HCT116 (cell line): ENCODE results near the gene KTN1. TPM values are rescaled to one million over a fixed set of nuclear protein-coding genes. Genes with fewer than 3 reads are reported as not detected.

Experiments used
- ATAC-seq: fragments of 200-7000 bp; cut with Tn5 transposase; 2 replicates; pipeline ENCODE4 v1.9.1; 2020; ENCODE audit warnings: mild to moderate bottlenecking, moderate library complexity
- BruUV-seq: library from RNA; stranded (reverse); fragments of 400-500 nt; replicated peaks from 2 replicates; lab custom pipeline; 2021; lab: Mats Ljungman, UMichigan
- CTCF ChIA-PET: fragments of 300-600 bp; sonication (Branson Sonifier 250); formaldehyde crosslinking; loops from one replicate; lab custom pipeline; 2021; ENCODE audit warnings: antibody characterized with exemption; lab: Charles Lee
- POLR2A ChIA-PET: fragments of 300-600, 350-600 bp; sonication (Branson Sonifier 250); formaldehyde crosslinking; loops from one replicate; lab custom pipeline; 2021; ENCODE audit warnings: antibody characterized with exemption; lab: Charles Lee
- RAD21 ChIA-PET, 2 experiments: fragments of 300-600 bp; sonication (Branson Sonifier 250); formaldehyde crosslinking; loops; one replicate each; lab custom pipeline; 2023; ENCODE audit warnings: low total read pairs in 2 of 2; ENCODE audit not compliant: uncharacterized antibody in 2 of 2, unreplicated experiment in 2 of 2, low non-redundant PET in 1 of 2; lab: Charles Lee
- DNase-seq: peaks from one replicate; pipeline ENCODE4 v3.0.0-alpha.2; 2010; ENCODE audit warnings: low read depth, low spot score
- H2AFZ ChIP-seq: fragments of 200-600 bp; shearing (Covaris generic), sonication (generic); 2 replicates; pipeline ENCODE4 v1.6.1; 2017; ENCODE audit warnings: low read depth, mixed run types, mixed read lengths, antibody characterized with exemption, low read length; ENCODE audit not compliant: poor library complexity, severe bottlenecking
- H3K27ac ChIP-seq: 2 replicates; pipeline ENCODE4 v1.5.1; 2012; ENCODE audit warnings: low read depth, low read length
- H3K27me3 ChIP-seq: fragments of 200-600 bp; sonication (generic); 2 replicates; pipeline ENCODE4 v1.6.1; 2016; ENCODE audit warnings: mixed run types, low read length, mixed read lengths; ENCODE audit not compliant: insufficient read depth
- H3K36me3 ChIP-seq, 2 experiments: fragments of 200-500 bp in 1 of 2; fragments of 200-600 bp in 1 of 2; sonication (Bioruptor generic) in 1 of 2; sonication (generic) in 1 of 2; 2 replicates each; pipeline versions ENCODE4 v1.5.1 to v1.6.1; 2014 to 2016; ENCODE audit warnings: low read length in 2 of 2, inconsistent platforms in 1 of 2, mixed read lengths in 1 of 2, mixed run types in 1 of 2; ENCODE audit not compliant: insufficient read depth in 2 of 2, control insufficient read depth in 1 of 2
- H3K4me1 ChIP-seq, 2 experiments: fragments of 200-600 bp in 1 of 2; sonication (generic) in 1 of 2; 2 replicates each; pipeline versions ENCODE4 v1.5.1 to v1.6.1; 2012 to 2017; ENCODE audit warnings: low read length in 2 of 2, inconsistent platforms in 1 of 2, mild to moderate bottlenecking in 1 of 2, mixed read lengths in 1 of 2, mixed run types in 1 of 2, moderate library complexity in 1 of 2; ENCODE audit not compliant: insufficient read depth in 2 of 2, control insufficient read depth in 1 of 2
- H3K4me2 ChIP-seq: fragments of 200-600 bp; sonication (generic); 2 replicates; pipeline ENCODE4 v1.6.1; 2017; ENCODE audit warnings: mixed run types, low read length, mixed read lengths
- H3K4me3 ChIP-seq, 2 experiments: fragments of 200-600 bp in 1 of 2; sonication (generic) in 1 of 2; replicated peaks in 1 of 2; 2 replicates each; pipeline ENCODE4 v1.5.1; 2011 to 2016; ENCODE audit warnings: low read length in 2 of 2, control low read depth in 1 of 2, low read depth in 1 of 2, mild to moderate bottlenecking in 1 of 2, mixed read lengths in 1 of 2, mixed run types in 1 of 2
- H3K79me2 ChIP-seq: fragments of 200-600 bp; sonication (generic); 2 replicates; pipeline ENCODE4 v1.6.1; 2017; ENCODE audit warnings: mild to moderate bottlenecking, mixed run types, low read length, moderate library complexity, mixed read lengths; ENCODE audit not compliant: insufficient read depth
- H3K9ac ChIP-seq: fragments of 200-600 bp; sonication (generic); 2 replicates; pipeline ENCODE4 v1.6.1; 2016; ENCODE audit warnings: low read length, mixed read lengths
- H3K9me2 ChIP-seq: fragments of 200-600 bp; sonication (generic), shearing (Covaris generic); 2 replicates; pipeline ENCODE4 v1.6.1; 2017; ENCODE audit warnings: mixed run types, mild to moderate bottlenecking, moderate library complexity; ENCODE audit not compliant: insufficient read depth
- H3K9me3 ChIP-seq, 2 experiments: fragments of 200-500 bp in 1 of 2; fragments of 200-600 bp in 1 of 2; sonication (Bioruptor generic) in 1 of 2; sonication (generic) in 1 of 2; 2 replicates each; pipeline ENCODE4 v1.6.1; 2014 to 2017; ENCODE audit warnings: low read length in 2 of 2, mixed read lengths in 2 of 2, inconsistent platforms in 1 of 2, low read depth in 1 of 2, mild to moderate bottlenecking in 1 of 2, mixed run types in 1 of 2, moderate library complexity in 1 of 2; ENCODE audit not compliant: control insufficient read depth in 1 of 2, insufficient read depth in 1 of 2
- H4K20me1 ChIP-seq: fragments of 200-600 bp; sonication (generic), shearing (Covaris generic); 2 replicates; pipeline ENCODE4 v1.6.1; 2017; ENCODE audit warnings: mixed run types, mild to moderate bottlenecking, moderate library complexity; ENCODE audit not compliant: insufficient read depth
- CBX3 ChIP-seq: IDR thresholded peaks from 2 replicates; pipeline ENCODE4 v1.6.1; 2012; ENCODE audit warnings: low read depth
- CEBPB ChIP-seq: IDR thresholded peaks from 2 replicates; pipeline ENCODE4 v1.6.1; 2012; ENCODE audit warnings: low read depth
- EGR1 ChIP-seq: IDR thresholded peaks from 2 replicates; pipeline ENCODE4 v1.6.1; 2012; ENCODE audit warnings: low read depth
- ELF1 ChIP-seq: IDR thresholded peaks from 2 replicates; pipeline ENCODE4 v1.6.1; 2012; ENCODE audit warnings: low read depth, borderline replicate concordance
- EZH2phosphoT487 ChIP-seq: fragments of 200-600 bp; IDR thresholded peaks from 2 replicates; pipeline ENCODE4 v1.6.1; 2018; ENCODE audit warnings: antibody characterized with exemption, borderline replicate concordance
- JUND ChIP-seq: IDR thresholded peaks from 2 replicates; pipeline ENCODE4 v1.6.1; 2012
- POLR2A ChIP-seq: IDR thresholded peaks from 2 replicates; pipeline ENCODE4 v1.7.0; 2011; ENCODE audit warnings: borderline replicate concordance; ENCODE audit not compliant: insufficient read depth, insufficient read length; ENCODE audit errors: extremely low read depth
- POLR2AphosphoS5 ChIP-seq: IDR thresholded peaks from 2 replicates; pipeline ENCODE4 v1.6.1; 2011; ENCODE audit warnings: mild to moderate bottlenecking, low read depth, low read length, moderate library complexity
- SP1 ChIP-seq: IDR thresholded peaks from 2 replicates; pipeline ENCODE4 v1.6.1; 2012; ENCODE audit warnings: low read depth
- SRF ChIP-seq: IDR thresholded peaks from 2 replicates; pipeline ENCODE4 v1.6.1; 2012; ENCODE audit warnings: low read depth
- ZNF274 ChIP-seq: fragments of 200-500 bp; sonication (Bioruptor generic); IDR thresholded peaks from 2 replicates; pipeline ENCODE4 v1.6.1; 2014; ENCODE audit warnings: mild to moderate bottlenecking, low read depth, low read length, inconsistent platforms
- intact Hi-C: fragments of 100-400 bp; cut with micrococcal nuclease; formaldehyde crosslinking; loops from 2 replicates; pipeline ENCODE4 v1.10.0; 2022
- total RNA-seq: library from RNA; stranded (reverse); gene quantifications from one replicate; pipeline ENCODE4 v1.2.1, GENCODE V29; 2021; ENCODE audit not compliant: unreplicated experiment
- TF ChIP-seq, protein P1 (sequence below), 3 experiments: fragments of 200-600 bp in 1 of 3; sonication (generic) in 1 of 3; IDR thresholded peaks in 2 of 3; conservative IDR thresholded peaks in 1 of 3; 2 replicates each; pipeline ENCODE4 v1.5.1; 2012 to 2017; ENCODE audit warnings: low read depth in 2 of 3, low read length in 2 of 3, antibody characterized with exemption in 1 of 3, borderline replicate concordance in 1 of 3, control low read depth in 1 of 3, mild to moderate bottlenecking in 1 of 3, mixed read lengths in 1 of 3, mixed run types in 1 of 3, moderate library complexity in 1 of 3; ENCODE audit not compliant: insufficient read depth in 1 of 3
- TF ChIP-seq, protein P2 (sequence below): IDR thresholded peaks from 2 replicates; pipeline ENCODE4 v1.6.1; 2012
- TF ChIP-seq, protein P3 (sequence below): IDR thresholded peaks from 2 replicates; pipeline ENCODE4 v1.6.1; 2011; ENCODE audit warnings: mild to moderate bottlenecking, low read length, moderate library complexity; ENCODE audit not compliant: insufficient replicate concordance; ENCODE audit errors: extremely low read depth
- TF ChIP-seq, protein P4 (sequence below): IDR thresholded peaks from 2 replicates; pipeline ENCODE4 v1.6.1; 2012; ENCODE audit warnings: low read depth

The KTN1 gene
- total RNA-seq, 1 experiment from 2014 or later = 105 TPM

GRCh38 chr14:55733599-55733998 lies 153.6 kb downstream of the KTN1 start:
- intact Hi-C loops = no loop called here
- no peaks in the 10 kb centered on the region for H4K20me1 ChIP-seq
- TF ChIP-seq, protein P1, sequence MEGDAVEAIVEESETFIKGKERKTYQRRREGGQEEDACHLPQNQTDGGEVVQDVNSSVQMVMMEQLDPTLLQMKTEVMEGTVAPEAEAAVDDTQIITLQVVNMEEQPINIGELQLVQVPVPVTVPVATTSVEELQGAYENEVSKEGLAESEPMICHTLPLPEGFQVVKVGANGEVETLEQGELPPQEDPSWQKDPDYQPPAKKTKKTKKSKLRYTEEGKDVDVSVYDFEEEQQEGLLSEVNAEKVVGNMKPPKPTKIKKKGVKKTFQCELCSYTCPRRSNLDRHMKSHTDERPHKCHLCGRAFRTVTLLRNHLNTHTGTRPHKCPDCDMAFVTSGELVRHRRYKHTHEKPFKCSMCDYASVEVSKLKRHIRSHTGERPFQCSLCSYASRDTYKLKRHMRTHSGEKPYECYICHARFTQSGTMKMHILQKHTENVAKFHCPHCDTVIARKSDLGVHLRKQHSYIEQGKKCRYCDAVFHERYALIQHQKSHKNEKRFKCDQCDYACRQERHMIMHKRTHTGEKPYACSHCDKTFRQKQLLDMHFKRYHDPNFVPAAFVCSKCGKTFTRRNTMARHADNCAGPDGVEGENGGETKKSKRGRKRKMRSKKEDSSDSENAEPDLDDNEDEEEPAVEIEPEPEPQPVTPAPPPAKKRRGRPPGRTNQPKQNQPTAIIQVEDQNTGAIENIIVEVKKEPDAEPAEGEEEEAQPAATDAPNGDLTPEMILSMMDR (IDR thresholded peaks at IDR 0.05 in 2 of 3, conservative IDR thresholded peaks at IDR 0.05 in 1 of 3; ENCODE audit: borderline replicate concordance in 1 of 3, insufficient read depth in 1 of 3, low read depth in 2 of 3, low read length in 2 of 3) = no peak
- TF ChIP-seq ZNF274 = no peak
- no peak for TF ChIP-seq POLR2AphosphoS5
- TF ChIP-seq EGR1 = no peak
- TF ChIP-seq SRF = no peak
- TF ChIP-seq CEBPB = no peak
- TF ChIP-seq, protein P2, sequence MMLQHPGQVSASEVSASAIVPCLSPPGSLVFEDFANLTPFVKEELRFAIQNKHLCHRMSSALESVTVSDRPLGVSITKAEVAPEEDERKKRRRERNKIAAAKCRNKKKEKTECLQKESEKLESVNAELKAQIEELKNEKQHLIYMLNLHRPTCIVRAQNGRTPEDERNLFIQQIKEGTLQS = no peak
- no peak for TF ChIP-seq CBX3
- no peak for TF ChIP-seq SP1
- no peak for TF ChIP-seq ELF1
- TF ChIP-seq, protein P3, sequence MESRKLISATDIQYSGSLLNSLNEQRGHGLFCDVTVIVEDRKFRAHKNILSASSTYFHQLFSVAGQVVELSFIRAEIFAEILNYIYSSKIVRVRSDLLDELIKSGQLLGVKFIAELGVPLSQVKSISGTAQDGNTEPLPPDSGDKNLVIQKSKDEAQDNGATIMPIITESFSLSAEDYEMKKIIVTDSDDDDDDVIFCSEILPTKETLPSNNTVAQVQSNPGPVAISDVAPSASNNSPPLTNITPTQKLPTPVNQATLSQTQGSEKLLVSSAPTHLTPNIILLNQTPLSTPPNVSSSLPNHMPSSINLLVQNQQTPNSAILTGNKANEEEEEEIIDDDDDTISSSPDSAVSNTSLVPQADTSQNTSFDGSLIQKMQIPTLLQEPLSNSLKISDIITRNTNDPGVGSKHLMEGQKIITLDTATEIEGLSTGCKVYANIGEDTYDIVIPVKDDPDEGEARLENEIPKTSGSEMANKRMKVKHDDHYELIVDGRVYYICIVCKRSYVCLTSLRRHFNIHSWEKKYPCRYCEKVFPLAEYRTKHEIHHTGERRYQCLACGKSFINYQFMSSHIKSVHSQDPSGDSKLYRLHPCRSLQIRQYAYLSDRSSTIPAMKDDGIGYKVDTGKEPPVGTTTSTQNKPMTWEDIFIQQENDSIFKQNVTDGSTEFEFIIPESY = no peak
- TF ChIP-seq JUND = no peak
- TF ChIP-seq, protein P4, sequence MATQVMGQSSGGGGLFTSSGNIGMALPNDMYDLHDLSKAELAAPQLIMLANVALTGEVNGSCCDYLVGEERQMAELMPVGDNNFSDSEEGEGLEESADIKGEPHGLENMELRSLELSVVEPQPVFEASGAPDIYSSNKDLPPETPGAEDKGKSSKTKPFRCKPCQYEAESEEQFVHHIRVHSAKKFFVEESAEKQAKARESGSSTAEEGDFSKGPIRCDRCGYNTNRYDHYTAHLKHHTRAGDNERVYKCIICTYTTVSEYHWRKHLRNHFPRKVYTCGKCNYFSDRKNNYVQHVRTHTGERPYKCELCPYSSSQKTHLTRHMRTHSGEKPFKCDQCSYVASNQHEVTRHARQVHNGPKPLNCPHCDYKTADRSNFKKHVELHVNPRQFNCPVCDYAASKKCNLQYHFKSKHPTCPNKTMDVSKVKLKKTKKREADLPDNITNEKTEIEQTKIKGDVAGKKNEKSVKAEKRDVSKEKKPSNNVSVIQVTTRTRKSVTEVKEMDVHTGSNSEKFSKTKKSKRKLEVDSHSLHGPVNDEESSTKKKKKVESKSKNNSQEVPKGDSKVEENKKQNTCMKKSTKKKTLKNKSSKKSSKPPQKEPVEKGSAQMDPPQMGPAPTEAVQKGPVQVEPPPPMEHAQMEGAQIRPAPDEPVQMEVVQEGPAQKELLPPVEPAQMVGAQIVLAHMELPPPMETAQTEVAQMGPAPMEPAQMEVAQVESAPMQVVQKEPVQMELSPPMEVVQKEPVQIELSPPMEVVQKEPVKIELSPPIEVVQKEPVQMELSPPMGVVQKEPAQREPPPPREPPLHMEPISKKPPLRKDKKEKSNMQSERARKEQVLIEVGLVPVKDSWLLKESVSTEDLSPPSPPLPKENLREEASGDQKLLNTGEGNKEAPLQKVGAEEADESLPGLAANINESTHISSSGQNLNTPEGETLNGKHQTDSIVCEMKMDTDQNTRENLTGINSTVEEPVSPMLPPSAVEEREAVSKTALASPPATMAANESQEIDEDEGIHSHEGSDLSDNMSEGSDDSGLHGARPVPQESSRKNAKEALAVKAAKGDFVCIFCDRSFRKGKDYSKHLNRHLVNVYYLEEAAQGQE = no peak
- no peak for TF ChIP-seq EZH2phosphoT487
- TF ChIP-seq POLR2A = no peak
- no peak for DNase-seq
- CTCF ChIA-PET = interaction anchor here (1.5 kb wide), 2 partner anchors 35 to 606 kb away, joined by 3 to 4 read pairs; no protein-coding TSS in a partner anchor
- no peak overlapping the region for H3K9ac ChIP-seq
- no peaks in the 10 kb centered on the region for H3K9me3 ChIP-seq
- BruUV-seq = no TSS peak
- H3K4me2 ChIP-seq = no peak overlapping the region
- H3K27ac ChIP-seq = no peak overlapping the region
- ATAC-seq = no peak
- no peak overlapping the region for H3K4me3 ChIP-seq
- POLR2A ChIA-PET = no interaction called here
- RAD21 ChIA-PET = no interaction called here
- H3K9me2 ChIP-seq = no peaks in the 10 kb centered on the region
- H3K27me3 ChIP-seq = no peaks in the 10 kb centered on the region
- no peak overlapping the region for H2AFZ ChIP-seq
- peaks cover 0 to 11% of the 10 kb centered on the region in 2 experiments; a peak in 2 of 4 replicates for H3K4me1 ChIP-seq
- H3K36me3 ChIP-seq = no peaks in the 10 kb centered on the region
- no peaks in the 10 kb centered on the region for H3K79me2 ChIP-seq
